HG03135 (cell line): ENCODE measurements around the gene CFAP61.

Source experiments
- ATAC-seq: cut with Tn5 transposase; IDR thresholded peaks from one replicate; pipeline ENCODE4 v1.9.1; 2021; ENCODE audit warnings: mild to moderate bottlenecking, moderate library complexity; ENCODE audit not compliant: unreplicated experiment

CFAP61 gene

GRCh38 chr20:20150241-20150640 is 97.9 kb downstream of the CFAP61 start:
- ATAC-seq = no peak

- ATAC-seq = no peak
Measured at GRCh38 chr20:20160520-20160919, 108.2 kb downstream of the CFAP61 start.

- no peak for ATAC-seq
Measured at GRCh38 chr20:20161611-20162010, 109.3 kb downstream of the CFAP61 start.

- no peak for ATAC-seq
Measured at GRCh38 chr20:20167698-20168097, 115.4 kb downstream of the CFAP61 start.

- ATAC-seq = no peak
Measured at GRCh38 chr20:20173254-20173653, 120.9 kb downstream of the CFAP61 start.

- ATAC-seq = no peak
Measured at GRCh38 chr20:20174089-20174835, 121.9 kb downstream of the CFAP61 start.

GRCh38 chr20:20181322-20181721 is 129.0 kb downstream of the CFAP61 start:
- no peak for ATAC-seq

GRCh38 chr20:20184149-20184548 is 131.8 kb downstream of the CFAP61 start:
- no peak for ATAC-seq

- no peak for ATAC-seq
Measured at GRCh38 chr20:20184706-20185105, 132.4 kb downstream of the CFAP61 start.

GRCh38 chr20:20188647-20189046 is 136.3 kb downstream of the CFAP61 start:
- peak; percentile 69 for ATAC-seq

GRCh38 chr20:20192366-20192765 is 140.0 kb downstream of the CFAP61 start:
- ATAC-seq = no peak

GRCh38 chr20:20195021-20195705 is 142.8 kb downstream of the CFAP61 start:
- ATAC-seq = no peak

- ATAC-seq = no peak
Measured at GRCh38 chr20:20196610-20197009, 144.3 kb downstream of the CFAP61 start.

GRCh38 chr20:20198011-20198410 is 145.7 kb downstream of the CFAP61 start:
- no peak for ATAC-seq

- ATAC-seq = no peak
Measured at GRCh38 chr20:20199361-20200160, 147.2 kb downstream of the CFAP61 start.

- no peak for ATAC-seq
Measured at GRCh38 chr20:20201124-20201523, 148.8 kb downstream of the CFAP61 start.

- no peak for ATAC-seq
Measured at GRCh38 chr20:20201639-20202038, 149.3 kb downstream of the CFAP61 start.

- ATAC-seq = no peak
Measured at GRCh38 chr20:20202768-20203167, 150.4 kb downstream of the CFAP61 start.

- ATAC-seq = no peak
Measured at GRCh38 chr20:20203784-20204183, 151.5 kb downstream of the CFAP61 start.

GRCh38 chr20:20204256-20204655 is 151.9 kb downstream of the CFAP61 start:
- ATAC-seq = no peak

- ATAC-seq = no peak
Measured at GRCh38 chr20:20205141-20205861, 153.0 kb downstream of the CFAP61 start.
